GM18505 (cell line): ENCODE data around the gene ARHGAP35.

ENCODE experiments used
- ATAC-seq: cut with Tn5 transposase; IDR thresholded peaks from one replicate; pipeline ENCODE4 v1.9.1; 2021; ENCODE audit not compliant: unreplicated experiment
- POLR2A ChIP-seq: IDR thresholded peaks from 4 replicates; pipeline ENCODE4 v1.6.1; 2011; ENCODE audit warnings: borderline replicate concordance; ENCODE audit not compliant: insufficient read depth, insufficient read length; ENCODE audit errors: extremely low read depth

Gene ARHGAP35

GRCh38 chr19:46890423-46891170 lies 29.8 kb downstream of the ARHGAP35 start:
- TF ChIP-seq POLR2A, result no peak
- no peak for ATAC-seq

- ATAC-seq, result no peak
- no peak for TF ChIP-seq POLR2A
Measured at GRCh38 chr19:46892252-46893179, 31.7 kb downstream of the ARHGAP35 start.

- ATAC-seq, result no peak
- no peak for TF ChIP-seq POLR2A
Measured at GRCh38 chr19:46896076-46896794, 35.4 kb downstream of the ARHGAP35 start.

- ATAC-seq, result no peak
- TF ChIP-seq POLR2A, result no peak
Measured at GRCh38 chr19:46898731-46899130, 37.9 kb downstream of the ARHGAP35 start.

GRCh38 chr19:46900341-46900740 lies 39.5 kb downstream of the ARHGAP35 start:
- no peak for ATAC-seq
- no peak for TF ChIP-seq POLR2A

GRCh38 chr19:46901701-46902401 lies 41.1 kb downstream of the ARHGAP35 start:
- no peak for TF ChIP-seq POLR2A
- ATAC-seq, result no peak

- ATAC-seq, result no peak
- no peak for TF ChIP-seq POLR2A
Measured at GRCh38 chr19:46902402-46902766, 41.6 kb downstream of the ARHGAP35 start.

GRCh38 chr19:46903458-46903857 lies 42.7 kb downstream of the ARHGAP35 start:
- TF ChIP-seq POLR2A, result no peak
- ATAC-seq, result no peak

GRCh38 chr19:46904114-46905060 lies 43.6 kb downstream of the ARHGAP35 start:
- no peak for ATAC-seq
- TF ChIP-seq POLR2A, result no peak

- no peak for TF ChIP-seq POLR2A
- no peak for ATAC-seq
Measured at GRCh38 chr19:46906221-46906620, 45.4 kb downstream of the ARHGAP35 start.

- ATAC-seq, result no peak
- no peak for TF ChIP-seq POLR2A
Measured at GRCh38 chr19:46907880-46908279, 47.1 kb downstream of the ARHGAP35 start.

- no peak for TF ChIP-seq POLR2A
- no peak for ATAC-seq
Measured at GRCh38 chr19:46909356-46909755, 48.6 kb downstream of the ARHGAP35 start.
